Keratinocyte (primary cell): ENCODE data around the gene HOXB7. TPM values are rescaled to one million over a fixed set of nuclear protein-coding genes. Genes with fewer than 3 reads are reported as not detected.

Experiments used
- DNase-seq: peaks from one replicate; pipeline ENCODE4 v3.0.0-alpha.2; 2011; ENCODE audit warnings: low read depth, missing footprints, low spot score
- FAIRE-seq: peaks from 2 replicates; lab custom pipeline; 2011; peaks lifted over from hg19 to GRCh38; lab: Jason Lieb, UNC
- H2AFZ ChIP-seq: 2 replicates; pipeline ENCODE4 v1.6.0; 2012; ENCODE audit warnings: low read length, control low read depth, inconsistent platforms; ENCODE audit not compliant: control insufficient read depth
- H3K27ac ChIP-seq: 2 replicates; pipeline ENCODE4 v1.5.1; 2011; ENCODE audit warnings: low read length; ENCODE audit not compliant: control insufficient read depth, insufficient read depth
- H3K27me3 ChIP-seq: 3 replicates; pipeline ENCODE4 v1.6.0; 2011; ENCODE audit warnings: low read length; ENCODE audit not compliant: control insufficient read depth, insufficient read depth; ENCODE audit errors: extremely low read depth
- H3K36me3 ChIP-seq, 2 experiments: 2 replicates in 1 of 2; 3 replicates in 1 of 2; pipeline ENCODE4 v1.5.1; 2011; ENCODE audit warnings: low read length in 2 of 2, mild to moderate bottlenecking in 1 of 2; ENCODE audit not compliant: control insufficient read depth in 2 of 2, insufficient read depth in 2 of 2; ENCODE audit errors: extremely low read depth in 1 of 2
- H3K4me1 ChIP-seq: 3 replicates; pipeline ENCODE4 v1.5.1; 2011; ENCODE audit warnings: low read length; ENCODE audit not compliant: control insufficient read depth, insufficient read depth; ENCODE audit errors: extremely low read depth
- H3K4me2 ChIP-seq: 3 replicates; pipeline ENCODE4 v1.6.0; 2011; ENCODE audit warnings: low read depth, low read length; ENCODE audit not compliant: control insufficient read depth, insufficient read depth; ENCODE audit errors: extremely low read depth
- H3K4me3 ChIP-seq, 3 experiments: fragments of 200-600 bp in 1 of 3; sonication (generic) in 1 of 3; 2 replicates in 2 of 3; 3 replicates in 1 of 3; pipeline ENCODE4 v1.5.1; 2011 to 2016; ENCODE audit warnings: low read length in 3 of 3, mild to moderate bottlenecking in 3 of 3, control low read depth in 2 of 3, inconsistent platforms in 1 of 3, low read depth in 1 of 3, mixed read lengths in 1 of 3, mixed run types in 1 of 3, moderate library complexity in 1 of 3; ENCODE audit not compliant: control insufficient read depth in 2 of 3, insufficient read depth in 2 of 3; ENCODE audit errors: extremely low read depth in 1 of 3
- H3K79me2 ChIP-seq: 2 replicates; pipeline ENCODE4 v1.6.0; 2012; ENCODE audit warnings: low read length; ENCODE audit not compliant: control insufficient read depth, insufficient read depth
- H3K9ac ChIP-seq: 3 replicates; pipeline ENCODE4 v1.6.0; 2011; ENCODE audit warnings: low read length; ENCODE audit not compliant: control insufficient read depth, insufficient read depth; ENCODE audit errors: extremely low read depth
- H3K9me1 ChIP-seq: 3 replicates; pipeline ENCODE4 v1.6.0; 2011; ENCODE audit warnings: low read length; ENCODE audit not compliant: control insufficient read depth, insufficient read depth; ENCODE audit errors: extremely low read depth
- H3K9me3 ChIP-seq: 2 replicates; pipeline ENCODE4 v1.5.1; 2012; ENCODE audit warnings: low read depth, low read length; ENCODE audit not compliant: control insufficient read depth
- H4K20me1 ChIP-seq: 3 replicates; pipeline ENCODE4 v1.6.0; 2011; ENCODE audit warnings: low read length; ENCODE audit not compliant: control insufficient read depth, insufficient read depth; ENCODE audit errors: extremely low read depth
- CTCF ChIP-seq, 3 experiments: IDR thresholded peaks in 1 of 3; conservative IDR thresholded peaks in 1 of 3; optimal IDR thresholded peaks in 1 of 3; 2 replicates in 2 of 3; 3 replicates in 1 of 3; pipeline versions ENCODE3 to v1.5.1; 2011; ENCODE audit warnings: low read length in 3 of 3, mild to moderate bottlenecking in 3 of 3, moderate library complexity in 2 of 3, control low read depth in 1 of 3, inconsistent platforms in 1 of 3; ENCODE audit not compliant: insufficient read depth in 2 of 3; ENCODE audit errors: extremely low read depth in 1 of 3
- EZH2 ChIP-seq: IDR thresholded peaks from one replicate; pipeline ENCODE4 v1.6.1; 2012; ENCODE audit warnings: inconsistent platforms, mild to moderate bottlenecking, low read length, moderate library complexity
- dilution Hi-C: fragments of 300-500 bp; cut with MboI; formaldehyde crosslinking; loops from one replicate; pipeline ENCODE4 v1.7.0; 2020; ENCODE audit warnings: low sequenced_read_pairs; ENCODE audit not compliant: extremely low pct_ligation_motif_present
- polyA plus RNA-seq, 5 experiments: library from polyadenylated mRNA; depleted of rRNA in 3 of 5; stranded (reverse) in 3 of 5; stranded (forward) in 1 of 5; unstranded in 1 of 5; fragments of >200 nt; gene quantifications; 1 replicate in 1 of 5; 2 replicates in 3 of 5; 3 replicates in 1 of 5; pipeline versions ENCODE4 v1.2.1 to v1.2.3, GENCODE V29; 2011 to 2012; ENCODE audit warnings: missing spikeins in 2 of 5, low read depth in 1 of 5, low replicate concordance in 1 of 5

The HOXB7 gene
- polyA plus RNA-seq, 1 donor (not counting 4 experiments of a cell fraction or from before 2014, with no cell fraction given) = 1.0 TPM

- no peak for FAIRE-seq
- H3K4me1 ChIP-seq = no peaks in the 10 kb centered on the region
These were observed 29.4 kb upstream of the HOXB7 start for GRCh38 chr17:48639982-48640857.

GRCh38 chr17:48639136-48639535, 28.3 kb upstream of the HOXB7 start:
- Histone ChIP-seq H3K4me1 (no peaks in the 10 kb centered on the region), H3K9me1 (no peaks in the 10 kb centered on the region), H3K27ac (no peak overlapping the region), H3K4me3 (no peak overlapping the region), H3K27me3 (peaks cover 100% of the 10 kb centered on the region), H3K36me3 (no peaks in the 10 kb centered on the region), H3K4me2 (no peak overlapping the region), H3K9ac (no peak overlapping the region), H2AFZ (no peak overlapping the region), H3K9me3 (no peaks in the 10 kb centered on the region), H4K20me1 (peaks cover 8% of the 10 kb centered on the region), H3K79me2 (no peaks in the 10 kb centered on the region)
- dilution Hi-C loops = no loop called here
- FAIRE-seq = no peak
- DNase-seq = no peak
- TF ChIP-seq CTCF (optimal IDR thresholded peaks at IDR 0.05 in 1 of 3, IDR thresholded peaks at IDR 0.05 in 1 of 3, conservative IDR thresholded peaks at IDR 0.05 in 1 of 3; ENCODE audit: extremely low read depth in 1 of 3, insufficient read depth in 2 of 3, low read length in 3 of 3) = no peak
- no peak for TF ChIP-seq EZH2

More at GRCh38 chr17:48639982-48640857, 29.4 kb upstream of the HOXB7 start:
- no peaks in the 10 kb centered on the region for H3K9me1 ChIP-seq
- no peak overlapping the region for H3K4me3 ChIP-seq
- TF ChIP-seq EZH2 (peak; percentile 7), CTCF (optimal IDR thresholded peaks at IDR 0.05 in 1 of 3, IDR thresholded peaks at IDR 0.05 in 1 of 3, conservative IDR thresholded peaks at IDR 0.05 in 1 of 3; ENCODE audit: extremely low read depth in 1 of 3, insufficient read depth in 2 of 3, low read length in 3 of 3) (no peak)
- H3K9ac ChIP-seq = no peak overlapping the region
- peaks cover 100% of the 10 kb centered on the region for H3K27me3 ChIP-seq
- no peaks in the 10 kb centered on the region for H3K79me2 ChIP-seq
- H2AFZ ChIP-seq = no peak overlapping the region
- no peak for DNase-seq
- no peak overlapping the region for H3K27ac ChIP-seq
- no peaks in the 10 kb centered on the region for H3K36me3 ChIP-seq
- peaks cover 4% of the 10 kb centered on the region for H4K20me1 ChIP-seq
- H3K4me2 ChIP-seq = no peak overlapping the region
- dilution Hi-C loops = no loop called here
- H3K9me3 ChIP-seq = no peaks in the 10 kb centered on the region
